Activated CD4-positive, alpha-beta memory T cell treated with anti-CD3 and anti-CD28 coated beads for 36 hours (primary cell): Measurements from ENCODE around the gene CEP112. TPM values are rescaled to one million over a fixed set of nuclear protein-coding genes. Genes with fewer than 3 reads are reported as not detected.
A peak's percentile ranks its signal among the peaks of the same experiment; 100 is the strongest.

Experiments used
- CTCF ChIA-PET: fragments of 350-600 bp; sonication (Branson Sonifier 250); formaldehyde crosslinking; loops from one replicate; lab custom pipeline; 2021; ENCODE audit warnings: antibody characterized with exemption, inconsistent platforms; lab: Charles Lee
- POLR2A ChIA-PET: fragments of 350-600 bp; sonication (Branson Sonifier 250); formaldehyde crosslinking; loops from one replicate; lab custom pipeline; 2021; ENCODE audit warnings: antibody characterized with exemption; lab: Charles Lee
- DNase-seq: peaks from one replicate; pipeline ENCODE4 v3.0.0-alpha.2; 2020
- H3K27ac Mint-ChIP-seq: one replicate; pipeline ENCODE4 v1.8.0; 2021; ENCODE audit warnings: mixed read lengths
- H3K27me3 Mint-ChIP-seq: one replicate; pipeline ENCODE4 v1.8.0; 2021; ENCODE audit warnings: mixed read lengths
- H3K36me3 Mint-ChIP-seq: one replicate; pipeline ENCODE4 v1.8.0; 2021; ENCODE audit warnings: mixed read lengths
- H3K4me1 Mint-ChIP-seq: one replicate; pipeline ENCODE4 v1.8.0; 2021; ENCODE audit warnings: low read depth, mixed read lengths
- H3K4me3 Mint-ChIP-seq: one replicate; pipeline ENCODE4 v1.8.0; 2021; ENCODE audit warnings: mild to moderate bottlenecking, mixed read lengths
- H3K9me3 Mint-ChIP-seq: one replicate; pipeline ENCODE4 v1.8.0; 2021; ENCODE audit warnings: mixed read lengths
- intact Hi-C: fragments of 100-400 bp; cut with micrococcal nuclease; formaldehyde crosslinking; loops from one replicate; pipeline ENCODE4 v1.15.1; 2023
- total RNA-seq, 2 experiments: library from RNA; stranded (reverse); gene quantifications; one replicate each; pipeline ENCODE4 v1.2.3, GENCODE V29; 2021

Gene CEP112
- total RNA-seq, 2 experiments from 2014 or later, result 3.3 to 3.7 TPM

GRCh38 chr17:65763786-65764185, 428.1 kb downstream of the CEP112 start:
- H3K27me3 Mint-ChIP-seq, result peaks cover 6% of the 10 kb centered on the region
- no peaks in the 10 kb centered on the region for H3K36me3 Mint-ChIP-seq
- no peak for DNase-seq
- ChIA-PET POLR2A (no interaction called here), CTCF (no interaction called here)
- no peaks in the 10 kb centered on the region for H3K4me1 Mint-ChIP-seq
- intact Hi-C loops, result no loop called here
- no peak overlapping the region for H3K4me3 Mint-ChIP-seq
- H3K9me3 Mint-ChIP-seq, result no peaks in the 10 kb centered on the region
- H3K27ac Mint-ChIP-seq, result no peak overlapping the region

GRCh38 chr17:65762973-65763372, 429.0 kb downstream of the CEP112 start:
- CTCF ChIA-PET, result no interaction called here
- no peak for DNase-seq
- peaks cover 6% of the 10 kb centered on the region for H3K27me3 Mint-ChIP-seq
- H3K36me3 Mint-ChIP-seq, result no peaks in the 10 kb centered on the region
- H3K27ac Mint-ChIP-seq, result no peak overlapping the region
- POLR2A ChIA-PET, result no interaction called here
- H3K4me1 Mint-ChIP-seq, result no peaks in the 10 kb centered on the region
- no peak overlapping the region for H3K4me3 Mint-ChIP-seq
- intact Hi-C loops, result no loop called here
- H3K9me3 Mint-ChIP-seq, result no peaks in the 10 kb centered on the region

- Mint-ChIP-seq H3K27me3 (no peaks in the 10 kb centered on the region), H3K9me3 (no peaks in the 10 kb centered on the region)
- POLR2A ChIA-PET, result no interaction called here
These were observed 432.4 kb downstream of the CEP112 start for GRCh38 chr17:65759532-65759931.

DNA sequence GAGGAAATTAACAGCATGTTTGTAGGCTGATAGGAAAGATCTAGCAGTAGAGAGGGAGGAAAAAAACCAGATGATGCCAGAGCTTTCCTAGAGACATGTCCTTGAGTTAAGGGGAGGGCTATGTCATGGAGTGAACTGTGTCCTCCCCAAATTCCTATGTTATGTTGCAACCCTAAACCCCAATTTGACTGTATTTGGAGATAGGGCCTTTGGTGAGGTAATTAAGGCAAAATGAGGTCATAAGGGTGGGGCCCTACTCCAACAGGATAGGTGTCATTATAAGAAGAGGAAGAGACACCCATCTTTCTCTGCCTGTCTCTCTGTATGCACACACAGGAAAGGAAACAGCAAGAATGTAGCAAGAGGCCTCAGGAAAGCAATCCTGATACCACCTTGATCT, 435.2 kb downstream of the CEP112 start:
- ChIA-PET POLR2A (no interaction called here), CTCF (no interaction called here)
- H3K9me3 Mint-ChIP-seq, result no peaks in the 10 kb centered on the region
- H3K36me3 Mint-ChIP-seq, result no peaks in the 10 kb centered on the region
- H3K4me3 Mint-ChIP-seq, result no peak overlapping the region
- intact Hi-C loops, result no loop called here
- DNase-seq, result no peak
- H3K27me3 Mint-ChIP-seq, result no peaks in the 10 kb centered on the region
- no peak overlapping the region for H3K27ac Mint-ChIP-seq
- H3K4me1 Mint-ChIP-seq, result peaks cover 6% of the 10 kb centered on the region

More at GRCh38 chr17:65759532-65759931, 432.4 kb downstream of the CEP112 start:
- intact Hi-C loops, result no loop called here
- H3K4me3 Mint-ChIP-seq, result no peak overlapping the region
- no peaks in the 10 kb centered on the region for H3K4me1 Mint-ChIP-seq
- CTCF ChIA-PET, result no interaction called here
- DNase-seq, result no peak
- no peaks in the 10 kb centered on the region for H3K36me3 Mint-ChIP-seq
- no peak overlapping the region for H3K27ac Mint-ChIP-seq

GRCh38 chr17:65755799-65756198, 436.1 kb downstream of the CEP112 start:
- Mint-ChIP-seq H3K27ac (no peak overlapping the region), H3K4me1 (peaks cover 14% of the 10 kb centered on the region), H3K4me3 (no peak overlapping the region), H3K36me3 (no peaks in the 10 kb centered on the region), H3K27me3 (peaks cover under 1% of the 10 kb centered on the region), H3K9me3 (no peaks in the 10 kb centered on the region)
- intact Hi-C loops, result no loop called here
- no peak for DNase-seq
- ChIA-PET POLR2A (no interaction called here), CTCF (no interaction called here)

DNA sequence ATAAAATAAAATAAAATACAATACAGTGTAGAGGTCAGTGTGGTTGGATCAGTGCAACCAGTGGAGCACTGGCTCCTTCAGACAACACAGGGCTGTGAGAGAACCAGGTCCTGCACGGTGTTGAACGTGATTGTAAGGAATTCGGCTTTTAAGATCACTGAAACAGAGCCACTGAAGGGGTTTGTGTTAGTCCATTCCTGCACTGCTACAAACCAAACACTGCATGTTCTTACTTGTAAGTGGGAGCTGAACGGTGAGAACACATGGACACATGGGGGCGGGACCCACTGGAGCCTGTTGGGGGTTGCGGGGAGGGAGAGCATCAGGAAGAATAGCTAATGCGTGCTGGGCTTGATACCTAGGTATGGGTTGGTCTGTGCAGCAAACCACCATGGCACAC, 437.3 kb downstream of the CEP112 start:
- Mint-ChIP-seq H3K27ac (no peak overlapping the region), H3K36me3 (no peaks in the 10 kb centered on the region), H3K9me3 (no peaks in the 10 kb centered on the region), H3K27me3 (peaks cover 2% of the 10 kb centered on the region), H3K4me3 (no peak overlapping the region), H3K4me1 (peaks cover 24% of the 10 kb centered on the region)
- POLR2A ChIA-PET, result no interaction called here
- CTCF ChIA-PET, result no interaction called here
- intact Hi-C loops, result no loop called here
- no peak for DNase-seq

DNA sequence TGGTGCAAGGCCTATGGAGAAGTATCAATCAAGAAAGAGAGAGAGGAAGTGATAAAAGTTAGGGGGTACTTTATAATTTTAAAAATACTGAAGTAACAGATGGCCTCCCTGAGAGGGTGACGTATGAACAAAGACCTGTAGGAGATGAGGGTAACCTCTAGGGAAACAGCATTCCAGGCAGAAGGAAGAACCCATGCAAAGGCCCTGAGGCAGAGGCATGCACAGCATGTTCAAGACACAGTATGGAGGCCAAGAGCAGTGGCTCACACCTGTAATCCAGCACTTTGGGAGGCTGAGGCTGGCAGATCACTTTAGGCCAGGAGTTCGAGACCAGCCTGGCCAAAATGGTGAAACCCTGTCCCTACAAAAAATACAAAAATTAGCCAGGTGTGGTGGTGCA, 437.9 kb downstream of the CEP112 start:
- Mint-ChIP-seq H3K4me3 (no peak overlapping the region), H3K27ac (no peak overlapping the region), H3K4me1 (peaks cover 24% of the 10 kb centered on the region), H3K9me3 (no peaks in the 10 kb centered on the region), H3K36me3 (no peaks in the 10 kb centered on the region), H3K27me3 (peaks cover 2% of the 10 kb centered on the region)
- CTCF ChIA-PET, result no interaction called here
- POLR2A ChIA-PET, result no interaction called here
- DNase-seq, result no peak
- intact Hi-C loops, result no loop called here

DNA sequence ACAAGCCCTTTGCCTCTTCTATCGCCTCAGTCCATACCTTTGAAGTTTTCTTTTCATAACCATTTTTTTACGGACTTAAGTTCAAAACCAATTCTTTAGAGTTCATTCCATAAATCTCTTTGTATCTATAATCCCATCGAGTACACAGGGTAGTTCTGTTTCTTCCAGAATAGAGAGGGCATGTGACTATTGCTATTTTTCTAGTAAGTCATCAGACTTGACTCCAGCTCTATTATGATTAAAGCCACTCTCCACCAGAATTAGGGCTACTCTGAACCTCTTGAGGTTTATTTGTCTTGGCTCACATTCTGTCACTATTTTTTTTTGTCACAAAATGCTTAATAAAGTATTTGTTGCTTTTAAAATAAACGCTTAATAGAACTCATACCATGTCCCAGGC, 438.6 kb downstream of the CEP112 start:
- H3K9me3 Mint-ChIP-seq, result no peaks in the 10 kb centered on the region
- no peak for DNase-seq
- ChIA-PET POLR2A (no interaction called here), CTCF (no interaction called here)
- no peaks in the 10 kb centered on the region for H3K36me3 Mint-ChIP-seq
- intact Hi-C loops, result no loop called here
- peaks cover 24% of the 10 kb centered on the region for H3K4me1 Mint-ChIP-seq
- H3K27ac Mint-ChIP-seq, result no peak overlapping the region
- peaks cover 2% of the 10 kb centered on the region for H3K27me3 Mint-ChIP-seq
- no peak overlapping the region for H3K4me3 Mint-ChIP-seq

- Mint-ChIP-seq H3K27ac (no peak overlapping the region), H3K9me3 (no peaks in the 10 kb centered on the region), H3K4me1 (peaks cover 24% of the 10 kb centered on the region), H3K27me3 (peaks cover 2% of the 10 kb centered on the region), H3K4me3 (no peak overlapping the region), H3K36me3 (no peaks in the 10 kb centered on the region)
- POLR2A ChIA-PET, result no interaction called here
- intact Hi-C loops, result no loop called here
- CTCF ChIA-PET, result no interaction called here
- DNase-seq, result no peak
These were observed 440.7 kb downstream of the CEP112 start for GRCh38 chr17:65751263-65751662.

- no peaks in the 10 kb centered on the region for H3K9me3 Mint-ChIP-seq
- ChIA-PET POLR2A (no interaction called here), CTCF (no interaction called here)
- peak; percentile 53 for DNase-seq
- H3K27ac Mint-ChIP-seq, result peak overlapping the region; percentile 5
- peaks cover 2% of the 10 kb centered on the region for H3K27me3 Mint-ChIP-seq
- H3K36me3 Mint-ChIP-seq, result no peaks in the 10 kb centered on the region
- intact Hi-C loops, result no loop called here
- peak overlapping the region; percentile 11 for H3K4me3 Mint-ChIP-seq
- H3K4me1 Mint-ChIP-seq, result peaks cover 24% of the 10 kb centered on the region
These were observed 441.3 kb downstream of the CEP112 start for GRCh38 chr17:65750631-65751115.

- Mint-ChIP-seq H3K4me3 (no peak overlapping the region), H3K4me1 (peaks cover 24% of the 10 kb centered on the region), H3K36me3 (no peaks in the 10 kb centered on the region), H3K9me3 (no peaks in the 10 kb centered on the region), H3K27ac (no peak overlapping the region), H3K27me3 (peaks cover 2% of the 10 kb centered on the region)
- CTCF ChIA-PET, result no interaction called here
- intact Hi-C loops, result no loop called here
- DNase-seq, result no peak
- POLR2A ChIA-PET, result no interaction called here
These were observed 441.8 kb downstream of the CEP112 start for GRCh38 chr17:65750166-65750565.

DNA sequence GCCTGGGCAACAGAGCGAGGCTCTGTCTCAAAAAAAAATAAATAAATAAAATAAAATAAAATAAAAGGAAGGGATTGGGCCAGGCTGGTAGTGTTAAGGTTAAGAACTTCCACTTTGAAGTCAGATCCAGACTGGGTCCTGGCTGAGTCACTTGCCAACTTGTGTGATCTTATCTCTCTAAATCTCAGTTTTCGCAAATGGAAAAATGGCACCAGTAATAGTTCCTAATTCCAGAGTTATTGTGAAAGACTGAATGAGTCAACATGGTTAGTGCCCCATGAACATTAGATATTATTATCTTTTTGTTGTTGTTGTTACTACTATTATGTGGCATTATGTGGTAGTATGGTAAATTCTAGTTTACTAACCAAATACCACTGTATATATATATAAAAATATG, 442.5 kb downstream of the CEP112 start:
- ChIA-PET POLR2A (no interaction called here), CTCF (no interaction called here)
- H3K4me1 Mint-ChIP-seq, result peaks cover 24% of the 10 kb centered on the region
- H3K27ac Mint-ChIP-seq, result no peak overlapping the region
- no peaks in the 10 kb centered on the region for H3K9me3 Mint-ChIP-seq
- no peak overlapping the region for H3K4me3 Mint-ChIP-seq
- intact Hi-C loops, result no loop called here
- H3K27me3 Mint-ChIP-seq, result peaks cover 2% of the 10 kb centered on the region
- H3K36me3 Mint-ChIP-seq, result no peaks in the 10 kb centered on the region
- DNase-seq, result no peak

DNA sequence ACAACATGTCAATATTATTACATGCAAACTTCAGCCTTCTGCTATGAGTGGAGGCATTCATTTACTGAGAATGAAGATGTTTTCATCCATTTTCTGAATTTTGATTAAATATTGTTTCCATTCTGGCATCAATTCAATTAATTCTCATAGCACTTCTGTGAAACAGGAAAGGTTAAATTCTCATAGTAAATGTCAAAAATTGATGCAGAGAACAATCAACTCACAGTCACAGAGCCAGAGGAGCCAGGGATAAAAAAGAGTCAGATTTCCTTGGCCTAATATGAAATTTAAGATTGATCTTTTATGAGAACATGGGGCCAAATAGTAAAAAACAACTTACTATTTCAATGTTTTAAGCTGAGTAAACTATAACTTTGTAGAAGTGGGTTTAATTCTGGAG, 446.7 kb downstream of the CEP112 start:
- POLR2A ChIA-PET, result no interaction called here
- Mint-ChIP-seq H3K27ac (no peak overlapping the region), H3K27me3 (no peaks in the 10 kb centered on the region), H3K9me3 (no peaks in the 10 kb centered on the region), H3K4me3 (no peak overlapping the region), H3K36me3 (no peaks in the 10 kb centered on the region), H3K4me1 (peaks cover 25% of the 10 kb centered on the region)
- DNase-seq, result no peak
- CTCF ChIA-PET, result no interaction called here
- intact Hi-C loops, result no loop called here
